WTC11 (cell line): ENCODE results near the gene SPTLC1. TPM values are rescaled to one million over a fixed set of nuclear protein-coding genes. Genes with fewer than 3 reads are reported as not detected.

Experiments
- AR ChIP-seq: fragments of 250-450 bp; sonication (Bioruptor Pico); IDR thresholded peaks from 2 replicates; pipeline ENCODE4 v1.9.0; 2021; ENCODE audit warnings: mild to moderate bottlenecking
- ATF3 ChIP-seq: sonication (generic); formaldehyde crosslinking; conservative IDR thresholded peaks from 2 replicates; pipeline ENCODE4 v1.8.1; 2022; ENCODE audit warnings: mild to moderate bottlenecking, missing genetic modification reagents
- ATF6 ChIP-seq: sonication (generic); formaldehyde crosslinking; IDR thresholded peaks from 2 replicates; pipeline ENCODE4 v1.8.1; 2023; ENCODE audit warnings: mild to moderate bottlenecking, missing genetic modification reagents
- CBFB ChIP-seq: sonication (generic); formaldehyde crosslinking; IDR thresholded peaks from 2 replicates; pipeline ENCODE4 v1.8.1; 2022; ENCODE audit warnings: mild to moderate bottlenecking, low read depth, missing genetic modification reagents
- EMX1 ChIP-seq: fragments of 250-450 bp; sonication (Bioruptor Pico); IDR thresholded peaks from 2 replicates; pipeline ENCODE4 v1.8.0; 2021; ENCODE audit warnings: mild to moderate bottlenecking
- FOXP4 ChIP-seq: sonication (generic); formaldehyde crosslinking; IDR thresholded peaks from 2 replicates; pipeline ENCODE4 v1.8.0; 2022; ENCODE audit warnings: mild to moderate bottlenecking, missing genetic modification reagents
- HMGA2 ChIP-seq: fragments of 250-450 bp; sonication (Bioruptor Pico); IDR thresholded peaks from 2 replicates; pipeline ENCODE4 v1.4.0; 2021; ENCODE audit warnings: mild to moderate bottlenecking, moderate library complexity
- IRF1 ChIP-seq: sonication (generic); formaldehyde crosslinking; IDR thresholded peaks from 2 replicates; pipeline ENCODE4 v1.8.0; 2023; ENCODE audit warnings: missing genetic modification reagents
- JAZF1 ChIP-seq: fragments of 250-450 bp; sonication (Bioruptor Pico); IDR thresholded peaks from 2 replicates; pipeline ENCODE4 v1.9.0; 2021; ENCODE audit warnings: moderate library complexity, mild to moderate bottlenecking, inconsistent platforms
- KAT7 ChIP-seq: sonication (generic); formaldehyde crosslinking; IDR thresholded peaks from 2 replicates; pipeline ENCODE4 v1.8.1; 2023; ENCODE audit warnings: missing genetic modification reagents, mild to moderate bottlenecking, borderline replicate concordance
- MAX ChIP-seq: sonication (generic); formaldehyde crosslinking; IDR thresholded peaks from 2 replicates; pipeline ENCODE4 v1.8.0; 2022; ENCODE audit warnings: mild to moderate bottlenecking, missing genetic modification reagents
- MLX ChIP-seq: sonication (generic); formaldehyde crosslinking; IDR thresholded peaks from 2 replicates; pipeline ENCODE4 v1.8.1; 2023; ENCODE audit warnings: mild to moderate bottlenecking, missing genetic modification reagents, moderate library complexity
- MXD4 ChIP-seq: fragments of 250-450 bp; sonication (Bioruptor Pico); IDR thresholded peaks from 2 replicates; pipeline ENCODE4 v1.8.0; 2021; ENCODE audit warnings: mild to moderate bottlenecking, moderate library complexity, borderline replicate concordance
- NR3C1 ChIP-seq: sonication (generic); formaldehyde crosslinking; conservative IDR thresholded peaks from 2 replicates; pipeline ENCODE4 v1.8.1; 2023; ENCODE audit warnings: low read depth, mild to moderate bottlenecking, missing genetic modification reagents
- OVOL2 ChIP-seq: fragments of 250-450 bp; sonication (Bioruptor Pico); IDR thresholded peaks from 2 replicates; pipeline ENCODE4 v1.9.0; 2021; ENCODE audit warnings: mild to moderate bottlenecking, borderline replicate concordance
- PRRX2 ChIP-seq: fragments of 250-450 bp; sonication (Bioruptor Pico); IDR thresholded peaks from 2 replicates; pipeline ENCODE4 v1.8.0; 2021; ENCODE audit warnings: mild to moderate bottlenecking
- RORB ChIP-seq: fragments of 250-450 bp; sonication (Bioruptor Pico); IDR thresholded peaks from 2 replicates; pipeline ENCODE4 v1.9.0; 2021; ENCODE audit warnings: mild to moderate bottlenecking
- SMAD4 ChIP-seq: sonication (generic); formaldehyde crosslinking; IDR thresholded peaks from 2 replicates; pipeline ENCODE4 v1.8.0; 2022; ENCODE audit warnings: mild to moderate bottlenecking, missing genetic modification reagents
- SOX15 ChIP-seq: fragments of 250-450 bp; sonication (Bioruptor Pico); IDR thresholded peaks from 2 replicates; pipeline ENCODE4 v1.9.0; 2021; ENCODE audit warnings: mild to moderate bottlenecking
- SP1 ChIP-seq: sonication (generic); formaldehyde crosslinking; conservative IDR thresholded peaks from 2 replicates; pipeline ENCODE4 v1.8.1; 2022; ENCODE audit warnings: missing genetic modification reagents
- USF2 ChIP-seq: sonication (generic); formaldehyde crosslinking; IDR thresholded peaks from 2 replicates; pipeline ENCODE4 v1.8.1; 2023; ENCODE audit warnings: mild to moderate bottlenecking, missing genetic modification reagents, moderate library complexity
- ZNF138 ChIP-seq: sonication (generic); formaldehyde crosslinking; conservative IDR thresholded peaks from 2 replicates; pipeline ENCODE4 v1.8.1; 2022; ENCODE audit warnings: mild to moderate bottlenecking, moderate library complexity, missing genetic modification reagents
- ZNF512 ChIP-seq: sonication (generic); formaldehyde crosslinking; IDR thresholded peaks from 2 replicates; pipeline ENCODE4 v1.8.1; 2022; ENCODE audit warnings: missing genetic modification reagents, borderline replicate concordance
- ZNF532 ChIP-seq: fragments of 250-450 bp; sonication (Bioruptor Pico); IDR thresholded peaks from 2 replicates; pipeline ENCODE4 v1.9.0; 2021; ENCODE audit warnings: mild to moderate bottlenecking, borderline replicate concordance
- total RNA-seq: library from RNA; stranded (reverse); gene quantifications from 3 replicates; pipeline ENCODE4 v1.2.3, GENCODE V29; 2021

The SPTLC1 gene
- total RNA-seq, 1 experiment from 2014 or later = 81.2 TPM

- TF ChIP-seq PRRX2 (CRISPR knock-in tag) = 0 out of 2 replicates have a peak, but pooled peaks have one; percentile 56
- no peak for TF ChIP-seq ATF6
- no peak for TF ChIP-seq MLX (CRISPR knock-in tag)
- no peak for TF ChIP-seq NR3C1 (CRISPR knock-in tag)
- no peak for TF ChIP-seq ZNF512
- peak; percentile 78 for TF ChIP-seq MAX
- no peak for TF ChIP-seq JAZF1
- no peak for TF ChIP-seq AR (CRISPR knock-in tag)
- TF ChIP-seq ZNF138 (CRISPR knock-in tag) = no peak
- TF ChIP-seq KAT7 = no peak
- no peak for TF ChIP-seq CBFB (CRISPR knock-in tag)
- TF ChIP-seq IRF1 (CRISPR knock-in tag) = no peak
- TF ChIP-seq RORB (CRISPR knock-in tag) = no peak
- no peak for TF ChIP-seq EMX1 (CRISPR knock-in tag)
- no peak for TF ChIP-seq ATF3 (CRISPR knock-in tag)
- 0 out of 2 replicates have a peak, but pooled peaks have one; percentile 61 for TF ChIP-seq FOXP4 (CRISPR knock-in tag)
- TF ChIP-seq ZNF532 = peak; percentile 37; the same call in 1 of the 2 replicates
- TF ChIP-seq MXD4 (CRISPR knock-in tag) = no peak
- no peak for TF ChIP-seq HMGA2 (CRISPR knock-in tag)
- TF ChIP-seq OVOL2 = no peak
- TF ChIP-seq SMAD4 (CRISPR knock-in tag) = no peak
- no peak for TF ChIP-seq SOX15 (CRISPR knock-in tag)
- TF ChIP-seq SP1 (CRISPR knock-in tag) = 0 out of 2 replicates have a peak, but pooled peaks have one; percentile 43
- no peak for TF ChIP-seq USF2 (CRISPR knock-in tag)
These were observed 17.2 kb downstream of the SPTLC1 start (continued) for GRCh38 chr9:92097997-92098482.
